Mucosa of descending colon (tissue), 3 donors: ENCODE measurements around the gene SLC18A2. TPM values are rescaled to one million over a fixed set of nuclear protein-coding genes. Genes with fewer than 3 reads are reported as not detected.

Experiments
- ATAC-seq: fragments of 200-7000 bp; cut with Tn5 transposase; one replicate; pipeline ENCODE4 v1.9.1; 2020; ENCODE audit warnings: mild to moderate bottlenecking, moderate library complexity
- DNase-seq, 3 donors: peaks; one replicate each; pipeline ENCODE4 v3.0.0-alpha.2; 2020
- H3K36me3 ChIP-seq: fragments of 200-600 bp; one replicate; pipeline ENCODE4 v1.8.0; 2021; ENCODE audit warnings: low read depth, mild to moderate bottlenecking
- H3K4me1 ChIP-seq: fragments of 200-600 bp; one replicate; pipeline ENCODE4 v1.8.0; 2021; ENCODE audit warnings: low read depth, mild to moderate bottlenecking
- H3K4me3 ChIP-seq: fragments of 200-600 bp; one replicate; pipeline ENCODE4 v1.8.0; 2021; ENCODE audit warnings: mild to moderate bottlenecking
- H3K9me3 ChIP-seq: fragments of 200-600 bp; one replicate; pipeline ENCODE4 v1.8.0; 2021; ENCODE audit warnings: mild to moderate bottlenecking
- intact Hi-C, 2 donors: fragments of 100-400 bp; cut with DNase I in 1 of 2; cut with micrococcal nuclease in 1 of 2; formaldehyde crosslinking; loops; one replicate each; pipeline versions ENCODE4 v1.11.0 to v1.11.1; 2022; cut with DNase I, micrococcal nuclease
- total RNA-seq, 3 donors: library from RNA; stranded (reverse); fragmentation: NEBNext Ultra II Directional in 2 of 3; extraction: Animal tissue kit (Norgen Biotek cat#: 25700) in 2 of 3; gene quantifications; one replicate each; pipeline versions ENCODE4 v1.2.1 to v1.2.4, GENCODE V29; 2021 to 2023
- TF ChIP-seq, protein P1 (sequence below): fragments of 200-600 bp; IDR thresholded peaks from one replicate; pipeline ENCODE4 v1.8.0; 2022; ENCODE audit warnings: antibody characterized with exemption, mild to moderate bottlenecking
- donor health status: DM: no; HTN: no; CAD: no; lungs with moderate emphysema.
- donor health status: DM: no; HTN: no; CAD: no.
- donor health status: DM: no; HTN: yes; CAD: no.

Gene SLC18A2
- total RNA-seq, 3 donors from 2014 or later = 0.29 to 1.9 (median 1.6) TPM

DNA sequence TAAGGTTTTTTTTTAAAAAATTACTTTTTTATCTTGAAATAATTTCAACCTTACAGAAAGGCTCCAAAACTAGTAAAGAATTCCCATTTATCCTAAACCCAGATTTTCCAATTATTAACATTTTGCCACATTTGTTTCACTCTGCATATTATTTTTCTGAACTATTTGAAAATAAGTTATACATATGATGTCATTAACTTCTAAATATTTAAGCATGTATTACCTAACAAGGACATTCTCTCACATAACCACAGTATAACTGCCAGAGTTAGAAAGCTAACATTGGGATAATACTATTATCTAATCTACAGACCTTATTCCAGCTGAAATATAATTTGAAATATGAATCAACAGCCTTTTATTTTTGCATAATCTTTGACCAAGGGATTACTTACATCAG lies 65.8 kb downstream of the SLC18A2 start:
- TF ChIP-seq, protein P1, sequence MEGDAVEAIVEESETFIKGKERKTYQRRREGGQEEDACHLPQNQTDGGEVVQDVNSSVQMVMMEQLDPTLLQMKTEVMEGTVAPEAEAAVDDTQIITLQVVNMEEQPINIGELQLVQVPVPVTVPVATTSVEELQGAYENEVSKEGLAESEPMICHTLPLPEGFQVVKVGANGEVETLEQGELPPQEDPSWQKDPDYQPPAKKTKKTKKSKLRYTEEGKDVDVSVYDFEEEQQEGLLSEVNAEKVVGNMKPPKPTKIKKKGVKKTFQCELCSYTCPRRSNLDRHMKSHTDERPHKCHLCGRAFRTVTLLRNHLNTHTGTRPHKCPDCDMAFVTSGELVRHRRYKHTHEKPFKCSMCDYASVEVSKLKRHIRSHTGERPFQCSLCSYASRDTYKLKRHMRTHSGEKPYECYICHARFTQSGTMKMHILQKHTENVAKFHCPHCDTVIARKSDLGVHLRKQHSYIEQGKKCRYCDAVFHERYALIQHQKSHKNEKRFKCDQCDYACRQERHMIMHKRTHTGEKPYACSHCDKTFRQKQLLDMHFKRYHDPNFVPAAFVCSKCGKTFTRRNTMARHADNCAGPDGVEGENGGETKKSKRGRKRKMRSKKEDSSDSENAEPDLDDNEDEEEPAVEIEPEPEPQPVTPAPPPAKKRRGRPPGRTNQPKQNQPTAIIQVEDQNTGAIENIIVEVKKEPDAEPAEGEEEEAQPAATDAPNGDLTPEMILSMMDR = no peak
- intact Hi-C loops = no loop called here
- no peaks in the 10 kb centered on the region for H3K36me3 ChIP-seq
- no peak for ATAC-seq
- H3K4me1 ChIP-seq = no peaks in the 10 kb centered on the region
- no peak for DNase-seq
- H3K4me3 ChIP-seq = no peak overlapping the region
- H3K9me3 ChIP-seq = no peaks in the 10 kb centered on the region

DNA sequence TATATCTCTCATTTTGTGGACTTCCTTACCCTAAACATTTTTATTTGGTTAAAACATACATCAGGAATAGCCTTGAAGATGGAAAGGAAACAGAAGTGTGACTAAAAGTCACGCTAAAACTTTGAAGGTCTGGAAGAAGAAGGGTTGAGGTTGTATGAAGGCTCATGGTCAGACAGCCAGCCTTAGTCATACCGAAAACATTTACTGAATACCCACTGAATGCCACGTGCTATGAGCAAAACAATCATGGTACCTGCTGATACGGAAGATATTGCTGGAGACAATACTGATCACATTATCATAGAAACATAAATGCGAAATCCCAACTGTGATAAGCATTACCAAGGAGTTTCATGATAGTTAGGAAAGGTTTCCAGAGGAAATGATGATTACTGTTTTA lies 70.3 kb downstream of the SLC18A2 start:
- no peak for DNase-seq

DNA sequence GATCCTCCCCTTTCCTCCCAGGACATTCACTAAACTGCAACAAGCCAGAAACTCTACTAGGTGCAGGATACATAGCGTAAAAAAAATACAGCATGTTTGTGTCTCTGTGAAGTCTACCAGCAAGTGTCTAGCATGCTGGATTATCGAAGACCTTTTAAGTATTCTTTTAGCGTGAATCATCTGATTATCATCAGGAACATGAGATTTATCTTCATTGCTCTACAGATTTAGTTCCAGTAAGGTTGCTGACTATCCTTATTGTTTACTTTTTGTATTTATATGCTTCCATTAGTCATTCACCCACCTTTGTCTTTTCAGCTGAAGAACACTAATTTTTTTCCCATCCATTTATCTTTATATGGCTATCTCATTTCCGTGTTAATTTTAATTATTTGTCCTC lies 71.5 kb downstream of the SLC18A2 start:
- Histone ChIP-seq H3K4me3 (no peak overlapping the region), H3K4me1 (no peaks in the 10 kb centered on the region), H3K9me3 (no peaks in the 10 kb centered on the region), H3K36me3 (no peaks in the 10 kb centered on the region)
- intact Hi-C loops = no loop called here
- TF ChIP-seq, protein P1 = no peak
- ATAC-seq (no peak), DNase-seq (no peak)

More for the DNA sequence above, 70.3 kb downstream of the SLC18A2 start:
- TF ChIP-seq, protein P1 = no peak
- H3K4me1 ChIP-seq = no peaks in the 10 kb centered on the region
- no peaks in the 10 kb centered on the region for H3K9me3 ChIP-seq
- intact Hi-C loops = no loop called here
- ATAC-seq = no peak
- no peaks in the 10 kb centered on the region for H3K36me3 ChIP-seq
- no peak overlapping the region for H3K4me3 ChIP-seq

DNA sequence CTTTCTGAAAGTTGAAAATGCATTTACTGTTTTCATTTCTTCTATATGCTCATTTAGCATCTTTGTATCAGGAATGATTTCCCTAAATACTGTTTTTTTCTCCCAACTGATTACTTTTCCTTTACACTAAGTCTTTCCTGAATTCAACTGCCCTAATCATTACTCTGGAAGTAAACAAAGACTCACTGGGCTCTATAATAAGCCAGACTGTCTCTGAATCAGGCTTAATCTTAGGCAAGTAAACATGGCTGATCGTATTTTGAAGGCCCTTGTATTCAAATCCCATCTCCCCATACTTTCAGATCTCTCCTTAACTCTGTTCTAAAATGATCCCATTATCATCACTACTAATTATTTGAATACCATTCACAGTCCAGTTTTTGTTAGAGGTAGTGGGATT lies 72.7 kb downstream of the SLC18A2 start:
- H3K4me3 ChIP-seq = no peak overlapping the region
- ATAC-seq = no peak
- no peaks in the 10 kb centered on the region for H3K4me1 ChIP-seq
- intact Hi-C loops = no loop called here
- H3K36me3 ChIP-seq = no peaks in the 10 kb centered on the region
- no peak for DNase-seq
- H3K9me3 ChIP-seq = no peaks in the 10 kb centered on the region
- TF ChIP-seq, protein P1 = no peak

DNA sequence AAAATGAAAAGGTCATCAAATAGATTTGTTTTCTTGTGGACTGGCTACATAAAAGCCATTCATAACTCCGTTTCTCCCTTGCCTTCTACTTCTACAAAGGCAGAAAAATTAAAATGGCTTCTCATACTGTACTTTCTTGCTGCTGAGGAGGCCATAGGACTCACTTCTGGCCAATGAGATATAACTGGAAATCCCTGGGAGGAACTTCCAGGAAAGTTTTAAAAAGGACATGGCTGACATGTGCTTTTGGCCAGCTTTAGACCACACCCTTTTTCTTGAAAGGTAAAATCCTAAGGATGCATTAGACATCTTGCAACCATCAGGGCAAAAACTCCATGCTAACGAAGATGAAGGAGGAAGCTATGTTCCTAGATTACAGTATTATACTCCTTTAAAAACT lies 75.8 kb downstream of the SLC18A2 start:
- TF ChIP-seq, protein P1 = no peak
- Histone ChIP-seq H3K4me1 (no peaks in the 10 kb centered on the region), H3K9me3 (no peaks in the 10 kb centered on the region), H3K4me3 (no peak overlapping the region), H3K36me3 (no peaks in the 10 kb centered on the region)
- DNase-seq (no peak), ATAC-seq (no peak)
- intact Hi-C loops = no loop called here

DNA sequence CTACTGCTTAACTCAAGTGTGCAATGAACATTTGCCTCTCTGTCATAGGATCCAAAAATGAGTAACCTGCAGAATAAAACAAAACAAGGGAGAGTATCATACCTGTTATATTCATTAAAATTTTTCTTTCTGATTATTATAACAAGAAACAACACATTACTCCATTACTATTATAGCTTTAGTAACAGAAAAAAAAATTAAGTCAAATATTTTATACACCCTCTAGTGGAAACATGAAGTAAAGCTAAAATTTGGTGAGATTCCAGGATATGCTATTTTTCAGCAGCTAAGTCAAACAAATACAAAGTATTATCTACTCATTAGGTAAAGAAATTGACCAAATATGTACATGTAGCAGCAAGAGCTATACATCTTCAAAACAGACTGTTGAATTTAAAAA lies 78.0 kb downstream of the SLC18A2 start:
- TF ChIP-seq, protein P1 = no peak
- DNase-seq (no peak), ATAC-seq (no peak)
- no peak overlapping the region for H3K4me3 ChIP-seq
- intact Hi-C loops = no loop called here
- no peaks in the 10 kb centered on the region for H3K36me3 ChIP-seq
- H3K4me1 ChIP-seq = no peaks in the 10 kb centered on the region
- H3K9me3 ChIP-seq = no peaks in the 10 kb centered on the region
